ENCODE measurements around the gene TMX3.

The TMX3 gene, protein sequence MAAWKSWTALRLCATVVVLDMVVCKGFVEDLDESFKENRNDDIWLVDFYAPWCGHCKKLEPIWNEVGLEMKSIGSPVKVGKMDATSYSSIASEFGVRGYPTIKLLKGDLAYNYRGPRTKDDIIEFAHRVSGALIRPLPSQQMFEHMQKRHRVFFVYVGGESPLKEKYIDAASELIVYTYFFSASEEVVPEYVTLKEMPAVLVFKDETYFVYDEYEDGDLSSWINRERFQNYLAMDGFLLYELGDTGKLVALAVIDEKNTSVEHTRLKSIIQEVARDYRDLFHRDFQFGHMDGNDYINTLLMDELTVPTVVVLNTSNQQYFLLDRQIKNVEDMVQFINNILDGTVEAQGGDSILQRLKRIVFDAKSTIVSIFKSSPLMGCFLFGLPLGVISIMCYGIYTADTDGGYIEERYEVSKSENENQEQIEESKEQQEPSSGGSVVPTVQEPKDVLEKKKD

DNA sequence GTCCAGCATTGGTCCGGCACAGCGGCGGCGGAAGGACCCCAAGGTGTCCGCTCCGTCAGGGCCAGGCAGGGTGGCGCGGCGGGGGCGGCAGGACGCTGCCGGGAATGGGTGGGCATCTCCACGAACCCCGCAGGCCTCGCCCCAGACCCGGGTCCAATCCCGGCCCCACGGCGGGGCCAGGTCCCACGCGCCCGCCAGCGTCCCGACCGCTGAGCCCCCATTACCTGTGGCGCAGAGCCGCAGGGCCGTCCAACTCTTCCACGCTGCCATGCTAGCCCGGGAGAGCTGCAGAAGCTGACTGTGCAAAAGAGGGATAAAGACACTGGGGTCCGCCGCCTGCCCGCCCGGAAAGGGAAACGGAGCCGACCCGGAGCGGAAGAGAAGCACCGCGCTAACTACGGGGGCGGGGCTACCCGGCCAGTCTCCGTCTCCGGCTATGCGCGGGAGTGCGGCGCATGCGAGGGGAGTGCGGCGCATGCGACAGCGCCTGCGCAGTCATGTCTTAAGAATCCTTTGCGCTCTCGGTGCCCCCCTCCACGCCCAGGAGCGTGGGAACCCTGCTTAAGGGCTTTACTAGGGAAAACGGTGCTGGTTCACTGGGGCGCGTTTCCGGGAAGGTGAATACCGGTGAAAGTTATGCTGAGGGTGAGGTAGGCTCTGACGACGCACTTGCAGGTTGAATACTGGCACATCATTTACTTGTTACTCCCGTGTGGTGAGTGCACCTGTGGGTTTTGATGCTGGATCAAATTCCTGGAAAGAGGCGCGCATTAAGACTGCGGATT, at the start of gene TMX3:
Gene TMX3, minus strand, starts transcription at position 397 of the 785 bp plus-strand sequence. Its CDS starts 127 bp downstream, at position 270.
- DNase-seq (ENCODE audit: extremely low read depth, low read depth), result peak; percentile 77
- TF ChIP-seq, protein P1, sequence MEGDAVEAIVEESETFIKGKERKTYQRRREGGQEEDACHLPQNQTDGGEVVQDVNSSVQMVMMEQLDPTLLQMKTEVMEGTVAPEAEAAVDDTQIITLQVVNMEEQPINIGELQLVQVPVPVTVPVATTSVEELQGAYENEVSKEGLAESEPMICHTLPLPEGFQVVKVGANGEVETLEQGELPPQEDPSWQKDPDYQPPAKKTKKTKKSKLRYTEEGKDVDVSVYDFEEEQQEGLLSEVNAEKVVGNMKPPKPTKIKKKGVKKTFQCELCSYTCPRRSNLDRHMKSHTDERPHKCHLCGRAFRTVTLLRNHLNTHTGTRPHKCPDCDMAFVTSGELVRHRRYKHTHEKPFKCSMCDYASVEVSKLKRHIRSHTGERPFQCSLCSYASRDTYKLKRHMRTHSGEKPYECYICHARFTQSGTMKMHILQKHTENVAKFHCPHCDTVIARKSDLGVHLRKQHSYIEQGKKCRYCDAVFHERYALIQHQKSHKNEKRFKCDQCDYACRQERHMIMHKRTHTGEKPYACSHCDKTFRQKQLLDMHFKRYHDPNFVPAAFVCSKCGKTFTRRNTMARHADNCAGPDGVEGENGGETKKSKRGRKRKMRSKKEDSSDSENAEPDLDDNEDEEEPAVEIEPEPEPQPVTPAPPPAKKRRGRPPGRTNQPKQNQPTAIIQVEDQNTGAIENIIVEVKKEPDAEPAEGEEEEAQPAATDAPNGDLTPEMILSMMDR (IDR thresholded peaks at IDR 0.05; ENCODE audit: low read depth, low read length, missing control alignments), result no peak
- peak within 1 kb of the TSS; percentile 89 for H3K4me3 ChIP-seq (replicated peaks; ENCODE audit: low read depth, low read length)

DNA sequence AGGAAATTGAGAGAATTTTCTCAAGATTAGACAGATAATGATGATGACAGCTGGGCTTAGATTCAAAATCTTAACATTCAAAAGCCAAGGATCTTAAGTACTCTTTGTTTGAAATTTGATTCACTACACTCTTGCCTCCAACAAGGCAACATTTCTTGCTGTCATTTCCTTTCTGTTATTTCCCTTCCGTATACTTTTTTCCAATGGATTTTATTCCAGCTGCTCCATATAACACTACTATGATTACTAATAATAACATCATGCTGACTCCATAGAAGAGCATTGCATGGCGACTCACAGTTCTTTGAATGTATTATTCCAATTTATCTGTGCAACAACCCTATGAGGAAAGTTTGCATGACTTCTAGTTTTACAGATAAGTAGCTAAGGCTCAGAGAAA, 49.1 kb upstream of the TMX3 start:
- no peak overlapping the region for H3K4me3 ChIP-seq (replicated peaks; ENCODE audit: low read depth, low read length)
- TF ChIP-seq, protein P1 (IDR thresholded peaks at IDR 0.05; ENCODE audit: low read depth, low read length, missing control alignments), result no peak
- no peak for DNase-seq (ENCODE audit: extremely low read depth, low read depth)

DNA sequence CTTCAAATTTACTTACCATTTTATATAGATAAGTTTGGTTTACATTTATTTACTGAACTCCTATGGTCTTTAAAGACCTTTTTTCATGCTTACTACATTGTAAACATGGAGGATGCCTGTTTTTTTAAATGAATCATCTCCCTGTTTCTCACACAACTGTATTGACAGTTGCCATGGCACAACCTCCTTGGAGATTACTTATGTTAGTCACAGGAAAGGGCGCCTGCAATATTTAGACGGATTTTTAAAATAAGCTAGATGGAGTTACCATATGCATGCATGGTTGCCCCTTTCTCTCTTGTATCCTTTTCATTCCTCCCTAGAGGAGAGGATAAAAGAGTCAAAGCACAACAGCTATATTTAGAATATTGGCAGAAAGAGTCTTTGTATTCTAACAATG, 48.2 kb upstream of the TMX3 start:
- TF ChIP-seq, protein P1 (IDR thresholded peaks at IDR 0.05; ENCODE audit: low read depth, low read length, missing control alignments), result no peak
- H3K4me3 ChIP-seq (replicated peaks; ENCODE audit: low read depth, low read length), result no peak overlapping the region
- no peak for DNase-seq (ENCODE audit: extremely low read depth, low read depth)

DNA sequence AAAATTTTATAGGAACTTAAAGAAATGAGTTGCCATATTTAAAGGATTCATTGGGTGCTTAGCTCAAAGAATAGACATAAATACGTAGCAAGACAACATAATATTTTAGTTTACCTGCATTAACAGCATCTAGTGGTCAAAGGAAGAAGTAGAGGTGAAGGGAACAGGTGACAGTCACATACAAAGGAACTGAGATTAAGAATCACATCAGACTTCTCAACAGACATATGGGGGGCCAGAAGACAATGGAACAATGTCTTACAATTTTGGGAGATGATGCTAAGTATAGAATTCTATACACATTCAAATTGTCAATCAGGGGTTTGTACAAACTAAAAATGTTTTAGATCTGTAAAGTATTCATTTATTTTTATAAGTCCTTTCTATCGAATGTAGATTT, 44.4 kb upstream of the TMX3 start:
- TF ChIP-seq, protein P1 (IDR thresholded peaks at IDR 0.05; ENCODE audit: low read depth, low read length, missing control alignments), result no peak
- no peak for DNase-seq (ENCODE audit: extremely low read depth, low read depth)
- H3K4me3 ChIP-seq (replicated peaks; ENCODE audit: low read depth, low read length), result no peak overlapping the region

DNA sequence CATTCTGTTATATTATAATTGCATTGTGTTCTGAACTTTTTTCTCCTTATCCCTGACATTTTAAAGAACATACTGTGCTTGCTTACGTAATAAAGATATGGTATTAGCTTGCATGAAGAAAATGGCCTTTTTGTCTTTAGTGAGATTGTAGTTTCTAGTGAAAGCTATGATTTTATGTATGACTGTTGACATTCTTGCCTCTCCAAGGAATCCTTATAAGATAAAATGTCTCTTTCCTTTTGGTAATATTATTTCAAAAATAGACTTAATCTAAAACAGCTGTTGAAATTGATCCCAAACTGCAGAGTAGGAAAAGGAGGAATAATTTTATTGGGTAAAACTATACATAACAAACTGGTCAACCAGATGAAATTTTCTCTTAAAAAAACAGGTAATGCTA, 42.2 kb upstream of the TMX3 start:
- TF ChIP-seq, protein P1 (IDR thresholded peaks at IDR 0.05; ENCODE audit: low read depth, low read length, missing control alignments), result no peak
- H3K4me3 ChIP-seq (replicated peaks; ENCODE audit: low read depth, low read length), result no peak overlapping the region
- DNase-seq (ENCODE audit: extremely low read depth, low read depth), result no peak

DNA sequence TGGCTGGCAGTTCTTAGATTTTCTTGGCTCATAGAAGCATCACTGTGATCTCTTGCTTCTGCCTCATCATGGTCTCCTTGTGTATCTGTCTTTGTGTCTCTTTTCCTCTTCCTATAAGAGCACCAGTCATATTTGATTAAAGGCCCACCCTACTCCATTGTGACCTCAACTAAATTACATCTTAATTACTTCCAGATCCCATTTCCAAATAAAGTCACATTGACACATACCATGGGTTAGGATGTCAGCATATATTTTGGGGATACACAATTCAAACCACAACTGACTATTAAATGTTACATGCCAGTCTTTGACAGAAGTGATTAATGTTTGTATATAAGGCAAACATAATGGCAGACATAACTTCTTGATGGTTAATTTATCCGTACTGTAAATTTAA, 27.3 kb upstream of the TMX3 start:
- TF ChIP-seq, protein P1 (IDR thresholded peaks at IDR 0.05; ENCODE audit: low read depth, low read length, missing control alignments), result no peak
- DNase-seq (ENCODE audit: extremely low read depth, low read depth), result peak; percentile 33

More for the DNA sequence above, 27.3 kb upstream of the TMX3 start:
- H3K4me3 ChIP-seq (replicated peaks; ENCODE audit: low read depth, low read length), result no peak overlapping the region
